Pulmonary artery endothelial cell (primary cell): ENCODE results near the gene TBC1D22A. TPM values are rescaled to one million over a fixed set of nuclear protein-coding genes. Genes with fewer than 3 reads are reported as not detected.

Experiments
- DNase-seq: peaks from one replicate; pipeline ENCODE4 v3.0.0-alpha.2; 2011; ENCODE audit warnings: low read depth, low spot score
- total RNA-seq: library from RNA; depleted of rRNA; stranded (reverse); fragments of >200 nt; gene quantifications from 2 replicates; pipeline ENCODE4 v1.2.3, GENCODE V29; 2014

Gene TBC1D22A
- total RNA-seq, 1 donor from 2014 or later = 17.4 TPM

- DNase-seq = no peak
Observed at GRCh38 chr22:47071078-47071806, 308.8 kb downstream of the TBC1D22A start.

- DNase-seq = no peak
Observed at GRCh38 chr22:47071807-47072641, 309.6 kb downstream of the TBC1D22A start.

GRCh38 chr22:47072642-47072967 lies 310.2 kb downstream of the TBC1D22A start:
- DNase-seq = no peak

- DNase-seq = no peak
Observed at GRCh38 chr22:47073075-47073474, 310.6 kb downstream of the TBC1D22A start.

- no peak for DNase-seq
Observed at GRCh38 chr22:47074105-47074504, 311.7 kb downstream of the TBC1D22A start.

GRCh38 chr22:47075568-47075967 lies 313.1 kb downstream of the TBC1D22A start:
- no peak for DNase-seq

- no peak for DNase-seq
Observed at GRCh38 chr22:47076758-47077157, 314.3 kb downstream of the TBC1D22A start.

GRCh38 chr22:47080100-47080499 lies 317.6 kb downstream of the TBC1D22A start:
- no peak for DNase-seq

GRCh38 chr22:47082505-47082904 lies 320.1 kb downstream of the TBC1D22A start:
- no peak for DNase-seq

- no peak for DNase-seq
Observed at GRCh38 chr22:47083379-47083986, 321.0 kb downstream of the TBC1D22A start.

GRCh38 chr22:47084226-47084625 lies 321.8 kb downstream of the TBC1D22A start:
- no peak for DNase-seq

- no peak for DNase-seq
Observed at GRCh38 chr22:47086596-47087248, 324.3 kb downstream of the TBC1D22A start.

GRCh38 chr22:47088480-47089158 lies 326.2 kb downstream of the TBC1D22A start:
- DNase-seq = no peak

GRCh38 chr22:47089374-47089773 lies 326.9 kb downstream of the TBC1D22A start:
- no peak for DNase-seq

GRCh38 chr22:47089796-47090460 lies 327.5 kb downstream of the TBC1D22A start:
- no peak for DNase-seq

- DNase-seq = no peak
Observed at GRCh38 chr22:47090591-47091245, 328.3 kb downstream of the TBC1D22A start.

- DNase-seq = no peak
Observed at GRCh38 chr22:47091246-47091651, 328.8 kb downstream of the TBC1D22A start.

GRCh38 chr22:47091921-47092700 lies 329.7 kb downstream of the TBC1D22A start:
- DNase-seq = no peak

GRCh38 chr22:47092896-47093311 lies 330.5 kb downstream of the TBC1D22A start:
- no peak for DNase-seq
